ENCODE results near the gene OLA1.

OLA1 gene

GRCh38 chr2:174224125-174224524 is 24.2 kb downstream of the OLA1 start:
- no peak for FAIRE-seq

GRCh38 chr2:174223388-174223787 is 24.9 kb downstream of the OLA1 start:
- no peak for FAIRE-seq

- no peak for FAIRE-seq
Observed at GRCh38 chr2:174222154-174222553, 26.2 kb downstream of the OLA1 start.

GRCh38 chr2:174219321-174219720 is 29.0 kb downstream of the OLA1 start:
- no peak for FAIRE-seq

DNA sequence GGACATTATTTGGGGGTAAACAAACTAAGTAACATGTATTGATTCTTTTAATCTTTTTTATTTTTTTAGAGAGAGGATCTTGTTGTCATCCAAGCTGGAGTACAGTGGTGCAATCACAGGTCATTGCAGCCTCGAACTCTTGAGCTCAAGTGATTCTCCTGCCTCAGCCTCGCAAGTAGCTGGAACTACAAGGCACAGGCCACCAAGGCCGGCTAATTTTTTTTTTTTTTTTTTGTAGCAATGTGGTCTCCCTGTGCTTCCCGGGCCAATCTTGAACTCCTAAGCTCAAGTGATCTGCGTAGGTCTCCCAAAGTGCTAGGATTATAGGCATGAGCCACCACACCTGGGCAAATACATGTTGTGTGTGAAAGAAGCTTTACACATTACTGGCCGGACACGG is 29.6 kb downstream of the OLA1 start:
- no peak for FAIRE-seq

GRCh38 chr2:174217869-174218268 is 30.5 kb downstream of the OLA1 start:
- FAIRE-seq: no peak

DNA sequence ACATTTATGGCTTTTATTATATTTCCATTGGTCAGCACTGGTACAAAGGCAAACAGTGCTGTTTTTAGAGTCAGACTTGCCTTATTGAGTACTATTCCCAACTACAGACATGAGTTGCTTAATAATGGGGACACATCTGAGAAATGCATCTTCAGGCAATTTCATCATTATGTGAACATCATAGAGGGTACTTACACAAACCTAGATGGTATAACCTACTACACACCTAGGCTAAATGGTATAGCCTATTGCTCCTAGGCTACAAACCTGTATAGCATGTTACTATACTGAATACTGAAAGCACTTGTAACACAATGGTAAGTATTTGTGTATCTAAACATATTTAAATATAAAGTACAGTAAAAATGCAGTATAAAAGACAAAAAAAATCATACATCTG is 36.4 kb downstream of the OLA1 start:
- no peak for FAIRE-seq

- FAIRE-seq: no peak
Observed at GRCh38 chr2:174210862-174211261, 37.5 kb downstream of the OLA1 start.

DNA sequence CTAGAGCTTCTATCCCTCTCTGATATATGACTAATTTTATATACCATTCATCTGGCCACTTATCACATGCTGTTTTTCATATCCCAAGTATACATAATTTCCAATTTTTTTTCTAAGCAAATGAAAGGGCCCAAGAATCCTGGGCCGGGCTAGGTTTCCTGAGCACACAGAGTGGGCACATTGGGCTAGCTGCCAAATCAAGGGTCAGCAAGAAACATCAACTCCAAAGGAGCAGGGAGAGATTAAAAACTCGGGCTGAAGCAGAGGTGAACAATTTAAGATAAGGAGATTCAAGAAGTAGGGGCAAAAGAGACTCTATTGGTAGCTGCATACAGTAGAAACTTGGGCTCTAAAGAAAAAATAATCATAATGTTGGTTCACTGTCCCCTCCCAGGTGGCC is 39.0 kb downstream of the OLA1 start:
- FAIRE-seq: no peak

DNA sequence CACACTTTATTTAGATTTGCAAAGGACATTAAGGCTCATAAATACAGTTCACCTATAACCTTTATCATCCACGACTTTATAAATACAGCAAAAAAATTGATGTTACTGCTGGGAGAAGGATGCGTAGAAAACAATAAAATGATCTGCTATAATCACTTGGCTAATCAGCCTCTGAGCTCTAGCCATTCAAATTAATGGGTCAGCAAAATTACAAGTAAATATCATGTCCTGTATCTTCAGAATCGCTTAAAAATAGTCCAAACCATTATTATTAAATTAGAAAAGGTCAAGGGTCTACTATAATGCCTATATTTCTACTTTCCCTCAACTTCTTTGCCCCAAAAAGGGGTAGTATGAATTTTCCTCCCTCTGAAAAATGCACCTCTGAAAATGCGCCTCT is 40.3 kb downstream of the OLA1 start:
- FAIRE-seq: no peak

- FAIRE-seq: no peak
Observed at GRCh38 chr2:174205562-174205961, 42.8 kb downstream of the OLA1 start.

GRCh38 chr2:174202188-174202587 is 46.1 kb downstream of the OLA1 start:
- no peak for FAIRE-seq

- FAIRE-seq: no peak
Observed at GRCh38 chr2:174198846-174199564, 49.3 kb downstream of the OLA1 start.

- FAIRE-seq: no peak
Observed at GRCh38 chr2:174195253-174195652, 53.1 kb downstream of the OLA1 start.

GRCh38 chr2:174193737-174194136 is 54.6 kb downstream of the OLA1 start:
- no peak for FAIRE-seq

DNA sequence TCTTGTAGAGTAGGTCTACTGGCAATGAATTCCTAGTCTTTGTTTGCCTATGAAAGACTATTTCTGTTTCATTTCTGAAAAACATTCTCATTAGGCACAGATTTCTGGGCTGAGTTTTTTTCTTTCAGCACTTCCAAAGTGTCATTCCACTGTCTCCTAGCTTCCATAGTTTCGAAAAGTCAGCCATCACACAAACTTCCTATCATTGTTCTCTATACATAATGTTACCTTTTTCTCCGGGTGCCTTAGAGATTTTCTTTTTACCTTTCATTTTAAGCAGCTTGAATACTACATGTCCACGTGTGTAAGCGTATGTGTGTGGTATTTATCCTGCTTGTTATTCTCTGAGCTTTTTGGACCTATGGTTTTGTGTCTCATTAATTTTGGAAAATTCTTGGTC is 55.7 kb downstream of the OLA1 start:
- FAIRE-seq: no peak

DNA sequence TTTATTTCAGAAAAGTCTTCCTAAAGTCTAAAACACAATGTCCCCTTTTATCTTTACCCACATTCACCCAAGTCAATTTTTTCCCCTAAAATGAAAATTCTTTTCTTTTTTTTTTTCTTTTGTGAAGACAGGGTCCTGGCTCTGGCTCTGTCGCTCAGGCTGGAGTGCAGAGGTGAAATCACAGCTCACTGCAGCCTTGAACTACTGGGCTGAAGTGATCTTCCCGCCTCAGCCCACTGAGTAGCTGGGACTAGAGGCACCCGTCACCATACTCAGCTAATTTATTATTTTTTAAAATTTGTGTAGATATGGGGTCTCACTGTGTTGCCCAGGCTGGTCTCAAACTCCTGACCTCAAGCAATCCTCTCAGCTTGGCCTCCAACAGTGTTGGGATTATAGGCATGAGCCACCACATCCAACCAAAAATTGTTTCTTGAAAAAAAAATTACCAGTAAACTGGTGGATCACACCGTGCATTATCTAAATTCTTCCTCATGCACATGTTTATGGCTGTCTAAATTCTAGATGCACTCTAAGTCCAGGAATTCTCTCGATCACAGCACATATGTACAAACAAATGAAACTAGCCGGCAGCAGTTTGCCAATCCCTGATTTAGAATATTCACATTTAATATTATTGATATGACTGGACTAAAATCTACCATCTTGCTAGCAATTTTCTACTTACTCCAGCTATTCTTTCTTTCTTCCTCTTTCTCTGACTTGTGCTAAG is 56.8 kb downstream of the OLA1 start:
- FAIRE-seq: no peak

GRCh38 chr2:174184915-174185314 is 63.4 kb downstream of the OLA1 start:
- FAIRE-seq: no peak

- FAIRE-seq: no peak
Observed at GRCh38 chr2:174184504-174184903, 63.8 kb downstream of the OLA1 start.

DNA sequence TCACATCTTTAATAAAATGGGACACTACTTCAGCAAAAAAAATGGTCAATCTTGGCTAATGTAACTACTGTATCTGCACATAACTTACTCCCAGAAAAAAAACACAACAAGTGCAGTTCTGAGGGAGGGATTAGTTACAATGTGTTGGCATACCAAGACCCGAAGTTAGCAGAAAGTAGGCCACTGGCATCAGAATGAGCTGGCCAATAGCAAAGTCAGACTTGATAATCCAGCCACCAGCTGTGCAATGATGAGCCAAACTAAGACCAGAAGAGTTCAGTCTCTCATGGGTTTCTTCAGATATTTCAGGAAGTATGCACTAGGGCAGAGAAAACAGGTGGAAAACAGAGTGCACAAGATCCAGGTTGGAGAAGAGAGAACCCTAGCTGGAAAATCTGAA is 65.3 kb downstream of the OLA1 start:
- no peak for FAIRE-seq

DNA sequence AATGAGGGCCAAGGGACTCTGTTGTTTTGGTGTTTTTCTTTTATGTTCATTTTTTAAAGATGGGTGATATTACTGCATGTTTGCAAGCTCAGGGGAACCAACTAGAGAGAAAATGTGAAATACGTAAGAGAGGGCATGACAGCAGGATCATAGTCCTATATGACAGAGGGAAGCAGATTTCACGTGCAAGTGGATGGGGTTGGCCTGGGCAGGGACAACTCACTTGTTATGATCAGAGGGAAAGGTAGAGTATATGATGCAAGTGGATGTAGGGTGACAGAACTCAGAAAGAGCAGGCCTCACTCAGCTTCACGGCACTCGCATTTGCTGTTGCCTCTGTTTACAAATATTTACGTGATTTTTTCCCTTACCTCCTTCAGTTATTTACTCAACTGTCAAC is 67.0 kb downstream of the OLA1 start:
- FAIRE-seq: no peak

DNA sequence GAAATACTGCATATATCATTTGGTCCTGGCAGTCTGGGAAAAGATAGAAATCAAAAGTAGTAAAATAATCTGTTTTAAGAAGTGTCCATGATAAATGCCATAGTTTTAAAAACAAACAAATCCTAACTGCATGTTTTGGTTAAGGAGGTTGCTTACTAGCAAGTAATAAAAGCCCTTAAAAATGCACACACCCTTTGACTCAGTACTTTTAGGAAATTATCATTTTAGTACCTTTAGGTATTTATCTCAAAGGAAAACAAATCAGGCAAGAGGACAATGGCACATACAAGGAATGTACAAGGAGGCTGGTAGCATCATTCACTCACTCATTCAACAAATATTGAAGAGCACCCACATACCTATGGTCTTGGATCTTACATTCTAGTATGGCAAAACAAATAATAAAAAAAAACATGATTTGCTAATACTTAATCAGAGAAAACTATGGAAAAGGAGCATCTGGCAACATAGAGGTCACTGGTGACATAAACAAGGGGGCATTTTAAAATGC is 67.6 kb downstream of the OLA1 start:
- no peak for FAIRE-seq

DNA sequence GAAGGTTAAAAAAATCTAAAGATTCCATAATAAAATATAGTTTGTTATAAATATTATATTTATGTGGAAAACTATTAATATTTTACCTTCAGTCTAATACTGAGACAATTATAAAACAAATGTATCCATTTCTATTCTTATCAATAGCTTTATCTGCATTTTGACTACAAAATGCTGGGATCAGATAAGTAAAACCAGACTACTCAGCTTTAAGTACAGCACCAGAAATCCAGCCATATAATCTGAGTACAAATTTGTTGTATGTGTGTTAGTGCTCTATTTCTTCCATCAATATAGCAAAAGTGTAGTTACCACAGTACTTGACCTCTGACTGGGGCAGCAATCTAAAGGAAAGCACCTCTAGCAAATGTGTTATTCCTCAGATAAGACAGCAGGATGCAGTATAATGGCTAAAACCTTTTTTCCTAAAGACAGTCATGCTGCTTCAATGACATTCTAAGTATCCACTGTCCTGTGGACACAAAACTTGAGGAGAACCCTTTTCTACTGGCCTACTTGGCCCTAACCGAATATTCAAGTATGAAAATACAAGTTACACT is 68.1 kb downstream of the OLA1 start:
- peak; percentile 74 for FAIRE-seq

DNA sequence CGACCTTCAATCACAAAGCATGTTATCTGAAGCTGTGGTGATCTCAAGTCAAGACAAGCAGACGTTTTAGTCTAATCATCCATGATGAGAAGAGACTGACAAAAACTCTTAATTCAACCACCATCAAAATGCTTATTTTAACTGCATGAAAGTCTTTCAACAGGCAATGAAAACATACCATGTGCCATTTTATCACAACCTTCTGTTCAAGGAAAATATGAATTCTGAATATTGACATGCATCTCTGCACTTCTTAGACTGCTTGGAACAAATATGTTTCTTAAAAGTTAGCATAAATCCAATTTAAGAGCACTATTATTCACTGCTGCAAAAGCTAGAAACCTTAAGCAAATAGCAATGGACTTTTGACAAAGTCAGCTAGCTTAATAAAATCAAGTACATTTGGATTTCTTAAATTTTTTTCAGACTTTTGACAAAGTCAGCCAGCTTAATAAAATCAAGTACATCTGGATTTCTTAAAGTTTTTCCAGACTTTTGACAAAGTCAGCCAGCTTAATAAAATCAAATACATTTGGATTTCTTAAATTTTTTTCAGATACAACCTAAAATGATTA is 70.9 kb downstream of the OLA1 start:
- no peak for FAIRE-seq

Measured in A204.1 (cell line).